Measurements from ENCODE around the gene WIPF2. TPM values are rescaled to one million over a fixed set of nuclear protein-coding genes. Genes with fewer than 3 reads are reported as not detected.

Gene WIPF2
- total RNA-seq, 2 experiments from 2014 or later = 18.4 to 23.6 TPM

DNA sequence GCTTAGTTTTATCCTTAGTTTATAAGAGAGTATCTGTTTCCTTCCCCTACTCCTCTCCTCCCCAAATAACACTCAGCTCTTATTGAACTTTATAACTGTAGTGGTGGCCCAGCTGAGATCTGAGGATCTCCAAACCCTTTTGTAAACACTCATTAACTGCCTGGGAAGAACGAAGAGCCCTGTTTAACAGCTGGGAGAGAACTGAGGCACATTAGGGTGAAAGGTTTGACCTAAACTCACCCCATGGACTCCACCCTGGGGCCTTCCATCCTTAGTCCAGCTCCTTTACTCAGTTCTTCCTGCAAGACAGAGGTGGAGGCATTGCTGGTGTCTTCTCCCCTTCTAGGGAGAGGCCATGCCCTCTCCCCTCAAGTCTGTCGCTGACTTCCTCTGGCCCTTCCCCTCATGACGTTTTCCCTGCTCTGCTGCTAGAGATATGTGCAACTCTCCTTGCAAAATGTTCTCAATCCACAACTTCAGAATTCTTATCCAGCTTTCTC is 88.7 kb downstream of the WIPF2 start:
- DNase-seq = no peak
- Mint-ChIP-seq H3K4me3 (no peak overlapping the region), H3K9me3 (ENCODE audit: low read depth) (no peaks in the 10 kb centered on the region), H3K36me3 (ENCODE audit: low read depth) (peaks cover 22% of the 10 kb centered on the region), H3K27ac (no peak overlapping the region), H3K4me1 (peaks cover 40% of the 10 kb centered on the region), H3K27me3 (no peaks in the 10 kb centered on the region)
- ChIA-PET CTCF (interaction anchor here (0.6 to 9.5 kb wide), 17 partner anchors 9 to 282 kb away, joined by 3 to 125 read pairs (median 4); no protein-coding TSS in a partner anchor), POLR2A (interaction anchor here (0.6 to 2.8 kb wide), 14 partner anchors 9 to 164 kb away, joined by 3 to 8 read pairs (median 3); partner anchors contain the start of gene CDC6)
- intact Hi-C loops (cut with DNase I, micrococcal nuclease) = loop anchor here in 1 of 2 experiments (5.0 kb wide), 1 partner anchor 35 kb away; no protein-coding TSS in a partner anchor
- no peak for ATAC-seq

DNA sequence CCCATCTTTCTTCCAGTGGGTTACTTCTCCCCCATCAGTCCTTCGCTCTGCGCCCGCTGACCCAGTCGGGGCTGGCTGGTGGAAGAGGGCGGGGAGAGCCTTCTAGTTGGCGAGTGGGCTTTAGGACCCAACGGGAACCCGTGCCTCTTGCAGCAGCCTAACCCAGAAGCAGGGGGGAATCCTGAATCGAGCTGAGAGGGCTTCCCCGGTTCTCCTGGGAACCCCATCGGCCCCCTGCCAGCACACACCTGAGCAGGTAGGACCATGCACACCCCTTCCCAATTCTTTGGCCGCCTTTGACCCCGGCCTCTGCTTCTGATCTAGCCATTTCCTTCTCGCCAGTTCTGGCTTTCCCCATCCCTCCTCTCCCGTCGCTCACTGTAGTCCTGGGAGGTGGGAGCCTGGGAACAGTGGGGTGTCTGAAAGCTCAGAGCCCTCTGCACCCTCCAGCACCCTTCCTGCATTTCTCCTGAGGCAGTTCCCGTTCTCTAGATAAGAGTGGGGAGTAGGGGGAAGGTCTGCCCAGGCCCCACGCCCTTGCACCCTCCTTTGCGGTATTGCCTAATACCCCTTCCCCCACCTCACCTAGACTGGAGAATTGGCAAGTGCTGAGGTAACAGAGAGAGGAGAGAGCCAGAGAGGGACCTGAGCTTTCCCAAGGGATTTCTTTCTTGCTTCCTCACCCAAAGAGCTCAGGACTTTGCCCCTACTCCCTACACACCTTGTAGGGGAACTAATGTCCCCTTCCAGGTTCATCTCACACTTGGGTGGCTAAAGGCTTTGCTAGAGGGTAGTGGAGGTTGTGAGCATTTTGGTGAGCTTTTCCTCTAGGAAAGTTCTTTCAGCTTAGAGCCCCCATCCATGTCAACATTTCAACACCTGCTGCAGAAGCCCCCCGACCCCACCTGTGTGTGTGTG is 90.2 kb downstream of the WIPF2 start, which contains the start of gene RARA:
RARA (plus strand) TSS at position 150 of the 918 bp plus-strand sequence. CDS start 22,039 bp downstream, outside the sequence.
- ATAC-seq (peak; percentile 34), DNase-seq (peak; percentile 50)
- Mint-ChIP-seq H3K9me3 (ENCODE audit: low read depth) (no peaks in the 10 kb centered on the region), H3K4me1 (peaks cover 38% of the 10 kb centered on the region), H3K36me3 (ENCODE audit: low read depth) (peaks cover 9% of the 10 kb centered on the region), H3K27me3 (no peaks in the 10 kb centered on the region), H3K4me3 (no peak within 1 kb of the TSS), H3K27ac (no peak within 1 kb of the TSS)
- intact Hi-C loops (cut with DNase I, micrococcal nuclease) = loop anchor here in 1 of 2 experiments (5.0 kb wide), 1 partner anchor 33 kb away; no protein-coding TSS in a partner anchor
- CTCF ChIA-PET = interaction anchor here (0.7 to 2.1 kb wide), 3 partner anchors 42 to 176 kb away, joined by 3 to 9 read pairs (median 7); no protein-coding TSS in a partner anchor
- POLR2A ChIA-PET = interaction anchor here (1.0 to 2.8 kb wide), 2 partner anchors 13 to 26 kb away, joined by 4 to 8 read pairs; no protein-coding TSS in a partner anchor

DNA sequence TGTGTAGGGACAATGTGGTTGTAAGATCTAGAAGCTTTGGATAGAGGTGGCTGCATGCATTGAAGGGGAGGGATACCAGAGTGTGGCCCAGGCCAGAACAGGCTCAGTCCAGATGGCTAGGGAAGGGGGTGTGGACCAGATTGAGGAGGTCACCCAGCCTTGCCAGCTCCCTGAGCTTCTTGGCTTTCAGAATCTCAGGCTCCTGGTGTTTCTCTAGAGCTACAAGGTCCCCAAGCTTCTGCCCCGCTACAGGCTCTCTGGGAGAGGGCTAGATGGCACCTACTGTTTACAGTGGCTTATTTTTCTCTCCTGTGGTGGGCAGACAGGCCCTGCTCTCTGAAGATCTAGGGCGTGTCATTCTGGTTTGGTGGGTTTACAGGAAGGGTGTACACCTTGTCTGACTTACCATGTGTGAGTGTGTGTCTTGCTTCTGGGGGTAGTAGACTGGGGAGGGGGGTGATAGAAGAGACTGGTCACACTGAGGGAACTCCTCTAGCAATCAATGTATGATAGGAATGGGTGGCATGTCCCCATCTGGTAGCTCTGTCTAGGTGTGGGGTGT is 90.9 kb downstream of the WIPF2 start:
- Mint-ChIP-seq H3K27me3 (no peaks in the 10 kb centered on the region), H3K9me3 (ENCODE audit: low read depth) (no peaks in the 10 kb centered on the region), H3K36me3 (ENCODE audit: low read depth) (peaks cover 6% of the 10 kb centered on the region), H3K4me1 (peaks cover 44% of the 10 kb centered on the region), H3K4me3 (no peak overlapping the region), H3K27ac (no peak overlapping the region)
- ChIA-PET CTCF (interaction anchor here (0.7 to 2.1 kb wide), 3 partner anchors 13 to 45 kb away, joined by 3 to 9 read pairs (median 7); no protein-coding TSS in a partner anchor), POLR2A (interaction anchor here (0.6 kb wide), 1 partner anchor 21 kb away, joined by 4 read pairs; no protein-coding TSS in a partner anchor)
- ATAC-seq = no peak
- DNase-seq = no peak
- intact Hi-C loops (cut with DNase I, micrococcal nuclease) = loop anchor here in 1 of 2 experiments (5.0 kb wide), 1 partner anchor 32 kb away; no protein-coding TSS in a partner anchor

GRCh38 chr17:40310882-40311391 is 91.8 kb downstream of the WIPF2 start:
- intact Hi-C loops (cut with DNase I, micrococcal nuclease) = no loop called here
- ChIA-PET CTCF (interaction anchor here (0.8 to 1.1 kb wide), 2 partner anchors 26 to 44 kb away, joined by 3 to 6 read pairs; no protein-coding TSS in a partner anchor), POLR2A (no interaction called here)
- no peak for ATAC-seq
- no peaks in the 10 kb centered on the region for H3K9me3 Mint-ChIP-seq (ENCODE audit: low read depth)
- H3K4me1 Mint-ChIP-seq = peaks cover 47% of the 10 kb centered on the region
- no peak overlapping the region for H3K27ac Mint-ChIP-seq
- no peaks in the 10 kb centered on the region for H3K27me3 Mint-ChIP-seq
- peaks cover 3% of the 10 kb centered on the region for H3K36me3 Mint-ChIP-seq (ENCODE audit: low read depth)
- no peak overlapping the region for H3K4me3 Mint-ChIP-seq
- DNase-seq = no peak

DNA sequence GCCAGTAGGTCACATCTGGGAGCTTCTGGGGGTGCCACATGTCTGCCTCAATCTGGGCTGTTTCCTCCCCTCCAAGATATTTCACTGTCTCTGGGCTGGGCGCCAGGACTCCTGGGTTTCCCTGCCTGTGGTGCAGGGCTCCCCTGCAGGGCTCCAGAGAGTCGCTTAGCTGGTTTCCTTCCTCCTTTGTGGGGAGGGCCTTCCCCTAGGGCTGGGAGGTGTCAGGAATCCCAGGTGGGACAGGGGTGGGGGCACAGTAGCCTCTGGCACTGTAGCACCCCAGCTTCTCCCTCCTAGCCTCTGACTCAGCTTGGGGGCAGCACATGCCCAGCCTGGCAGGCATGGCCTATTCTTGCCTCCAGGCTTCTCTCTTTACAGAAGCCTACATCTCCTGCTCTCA is 92.5 kb downstream of the WIPF2 start:
- no peaks in the 10 kb centered on the region for H3K9me3 Mint-ChIP-seq (ENCODE audit: low read depth)

DNA sequence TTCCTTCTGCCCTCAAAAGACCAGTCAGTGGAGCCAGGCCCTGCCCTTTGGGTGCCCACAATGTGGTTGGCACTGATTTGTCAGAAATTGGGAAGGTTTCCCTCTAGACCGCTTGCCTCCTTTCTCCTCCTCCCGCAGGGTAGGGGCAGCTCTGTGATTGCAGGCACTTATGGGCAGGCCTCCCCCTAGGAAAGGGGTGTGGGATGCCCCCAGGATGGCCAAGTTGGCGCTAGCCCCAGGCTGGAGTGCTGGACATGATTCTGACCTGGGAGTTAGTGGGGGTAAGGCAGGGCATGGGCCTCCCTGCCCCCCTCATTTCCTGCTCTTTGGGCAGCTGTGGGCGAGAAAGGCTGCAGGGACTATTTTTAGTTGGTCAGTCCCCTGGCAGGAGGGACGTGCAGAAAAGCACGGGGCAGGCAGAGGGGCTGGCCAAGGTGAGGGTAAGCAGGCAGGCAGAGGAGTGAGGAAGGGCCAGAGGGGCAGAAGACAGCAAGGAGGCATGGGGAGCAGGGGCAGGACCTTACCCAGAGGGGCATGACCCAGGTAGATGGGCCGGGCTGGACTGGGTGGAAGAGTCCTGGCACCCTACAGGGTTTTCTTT is 93.1 kb downstream of the WIPF2 start:
- Mint-ChIP-seq H3K36me3 (ENCODE audit: low read depth) (no peaks in the 10 kb centered on the region), H3K4me3 (no peak overlapping the region), H3K4me1 (peaks cover 57% of the 10 kb centered on the region), H3K27me3 (no peaks in the 10 kb centered on the region), H3K9me3 (ENCODE audit: low read depth) (no peaks in the 10 kb centered on the region), H3K27ac (no peak overlapping the region)
- DNase-seq (no peak), ATAC-seq (no peak)
- intact Hi-C loops (cut with DNase I, micrococcal nuclease) = no loop called here
- CTCF ChIA-PET = interaction anchor here (0.5 to 1.2 kb wide), 5 partner anchors 11 to 120 kb away, joined by 3 to 6 read pairs (median 3); no protein-coding TSS in a partner anchor
- POLR2A ChIA-PET = interaction anchor here (0.5 kb wide), 1 partner anchor 178 kb away, joined by 3 read pairs; no protein-coding TSS in a partner anchor

More for the DNA sequence above, 92.5 kb downstream of the WIPF2 start:
- CTCF ChIA-PET = interaction anchor here (0.8 to 1.2 kb wide), 3 partner anchors 25 to 44 kb away, joined by 3 to 6 read pairs (median 3); no protein-coding TSS in a partner anchor
- ATAC-seq (no peak), DNase-seq (no peak)
- Mint-ChIP-seq H3K4me1 (peaks cover 54% of the 10 kb centered on the region), H3K27ac (no peak overlapping the region), H3K36me3 (ENCODE audit: low read depth) (peaks cover under 1% of the 10 kb centered on the region), H3K27me3 (no peaks in the 10 kb centered on the region), H3K4me3 (no peak overlapping the region)
- POLR2A ChIA-PET = no interaction called here
- intact Hi-C loops (cut with DNase I, micrococcal nuclease) = no loop called here

DNA sequence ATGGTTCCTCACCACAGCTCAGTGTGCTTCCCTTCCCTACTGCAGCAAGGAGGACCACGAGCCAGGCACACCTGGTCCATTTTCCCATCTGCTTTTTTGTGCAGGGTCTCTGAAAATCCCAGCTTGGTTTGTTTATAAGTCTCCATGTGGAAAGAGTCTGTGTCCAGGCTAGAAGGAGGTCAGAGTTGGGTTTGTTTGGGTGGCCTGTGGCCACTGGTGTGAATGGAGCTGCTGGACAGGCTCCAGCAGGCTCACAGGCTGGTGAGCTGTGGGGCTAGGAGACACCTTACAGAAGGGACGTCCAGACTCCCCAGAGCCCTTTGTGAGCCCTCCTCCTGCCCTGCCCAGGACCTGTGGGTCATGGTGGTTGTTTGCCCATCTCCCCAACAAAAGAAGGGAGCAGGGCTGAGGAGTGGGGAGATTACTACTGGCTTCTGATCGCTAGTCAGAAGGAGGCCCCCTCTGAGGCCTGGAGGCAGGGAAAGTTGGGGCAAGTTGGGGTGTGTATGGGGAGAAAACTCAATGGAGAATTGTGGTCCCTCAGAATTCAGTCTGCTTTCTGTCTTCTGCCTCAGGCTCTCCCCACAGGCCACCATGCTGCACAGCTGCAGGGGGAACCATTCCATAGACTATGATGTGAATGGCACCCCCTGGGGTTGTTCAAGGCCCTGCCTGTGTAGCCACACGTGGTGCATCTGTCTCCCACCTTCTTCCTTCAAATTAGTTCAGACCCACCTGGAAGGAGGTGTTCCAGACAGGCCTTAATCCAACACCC is 94.0 kb downstream of the WIPF2 start:
- peaks cover 64% of the 10 kb centered on the region for H3K4me1 Mint-ChIP-seq
- no peaks in the 10 kb centered on the region for H3K9me3 Mint-ChIP-seq (ENCODE audit: low read depth)
- intact Hi-C loops (cut with DNase I, micrococcal nuclease) = no loop called here
- DNase-seq = no peak
- no peaks in the 10 kb centered on the region for H3K27me3 Mint-ChIP-seq
- no peak overlapping the region for H3K27ac Mint-ChIP-seq
- ChIA-PET POLR2A (interaction anchor here (0.5 kb wide), 1 partner anchor 179 kb away, joined by 3 read pairs; no protein-coding TSS in a partner anchor), CTCF (interaction anchor here (0.5 to 1.2 kb wide), 3 partner anchors 11 to 43 kb away, joined by 3 read pairs; no protein-coding TSS in a partner anchor)
- ATAC-seq = no peak
- H3K4me3 Mint-ChIP-seq = no peak overlapping the region
- no peaks in the 10 kb centered on the region for H3K36me3 Mint-ChIP-seq (ENCODE audit: low read depth)

DNA sequence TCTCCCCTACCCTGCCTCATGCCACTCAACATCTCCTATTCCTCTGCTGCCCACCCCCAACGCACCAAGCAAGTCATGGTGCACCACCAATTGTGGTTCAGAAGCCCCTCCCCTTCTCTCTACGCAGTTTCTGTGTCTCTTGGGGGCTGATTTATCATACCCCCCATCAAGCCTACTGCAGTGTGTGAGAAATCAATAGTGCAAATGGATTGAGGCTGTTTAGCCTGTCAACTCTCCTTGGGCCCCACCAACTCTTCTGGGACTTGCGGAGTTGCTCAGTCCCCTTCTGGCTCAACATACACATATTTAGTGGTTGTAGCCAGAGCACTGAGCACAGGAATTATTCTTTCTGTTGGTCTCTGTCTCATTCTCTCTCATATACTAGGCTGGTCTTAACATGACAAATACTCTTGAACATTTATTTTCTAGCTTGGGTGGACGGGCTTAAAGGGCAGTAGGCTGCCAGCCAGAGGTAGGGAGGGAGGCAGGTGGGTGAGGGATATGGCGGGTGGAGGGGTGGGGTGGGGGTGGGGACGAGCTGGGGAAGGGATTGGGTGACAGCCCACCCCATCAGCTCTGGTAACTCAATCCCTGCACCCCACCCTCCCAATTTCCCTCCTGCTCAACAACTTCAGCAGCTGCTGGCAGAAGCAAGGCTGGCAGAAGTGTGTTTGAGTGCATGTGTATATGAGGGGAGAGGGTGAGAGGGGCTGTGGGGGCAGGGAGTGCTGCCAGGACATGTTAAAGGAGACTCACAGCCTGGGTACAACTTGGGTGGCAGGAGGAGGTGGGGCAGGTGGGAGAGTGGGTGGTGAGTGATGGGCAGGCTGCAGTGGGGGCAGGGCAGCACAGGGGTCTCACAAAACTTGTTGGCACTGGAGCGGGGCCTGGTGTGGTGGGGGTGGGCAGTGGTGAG is 94.8 kb downstream of the WIPF2 start:
- Mint-ChIP-seq H3K4me1 (peaks cover 66% of the 10 kb centered on the region), H3K36me3 (ENCODE audit: low read depth) (peaks cover 2% of the 10 kb centered on the region), H3K4me3 (no peak overlapping the region), H3K27me3 (no peaks in the 10 kb centered on the region), H3K27ac (no peak overlapping the region), H3K9me3 (ENCODE audit: low read depth) (no peaks in the 10 kb centered on the region)
- intact Hi-C loops (cut with DNase I, micrococcal nuclease) = no loop called here
- ChIA-PET CTCF (interaction anchor here (0.9 to 1.6 kb wide), 2 partner anchors 10 to 12 kb away, joined by 3 to 6 read pairs; no protein-coding TSS in a partner anchor), POLR2A (interaction anchor here (0.6 kb wide), 1 partner anchor 21 kb away, joined by 3 read pairs; no protein-coding TSS in a partner anchor)
- ATAC-seq (no peak), DNase-seq (no peak)

DNA sequence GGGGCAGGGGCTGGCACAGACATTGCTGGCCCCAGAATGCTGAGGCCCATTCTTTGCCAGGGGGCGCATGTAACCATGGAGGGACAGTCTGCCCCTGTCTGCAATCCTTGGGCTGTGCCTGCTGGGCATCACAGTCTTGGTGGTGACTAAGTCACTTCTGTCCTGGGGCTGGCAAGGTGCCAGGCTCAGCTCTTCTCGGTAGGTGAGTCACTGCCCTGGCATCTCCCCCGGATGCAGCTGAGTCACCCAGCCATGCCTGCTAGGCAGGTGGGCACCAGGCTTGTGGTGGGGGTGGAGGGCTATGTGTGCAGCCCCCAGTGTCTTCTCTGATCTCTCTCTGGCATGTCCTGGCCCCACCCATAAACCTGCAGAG is 95.5 kb downstream of the WIPF2 start:
- Mint-ChIP-seq H3K4me1 (peaks cover 61% of the 10 kb centered on the region), H3K9me3 (ENCODE audit: low read depth) (no peaks in the 10 kb centered on the region), H3K36me3 (ENCODE audit: low read depth) (peaks cover 2% of the 10 kb centered on the region), H3K4me3 (no peak overlapping the region), H3K27me3 (no peaks in the 10 kb centered on the region), H3K27ac (peak overlapping the region; percentile 79)
- CTCF ChIA-PET = interaction anchor here (0.9 to 1.6 kb wide), 3 partner anchors 10 to 13 kb away, joined by 3 to 6 read pairs (median 3); no protein-coding TSS in a partner anchor
- intact Hi-C loops (cut with DNase I, micrococcal nuclease) = no loop called here
- ATAC-seq = peak; percentile 46
- peak; percentile 96 for DNase-seq
- POLR2A ChIA-PET = interaction anchor here (0.6 kb wide), 1 partner anchor 22 kb away, joined by 3 read pairs; no protein-coding TSS in a partner anchor
